CD4-positive, alpha-beta T cell (primary cell): Measurements from ENCODE around the gene PIK3R1. TPM values are rescaled to one million over a fixed set of nuclear protein-coding genes. Genes with fewer than 3 reads are reported as not detected.

Experiments used
- ATAC-seq: fragments of 200-7000 bp; cut with Tn5 transposase; one replicate; pipeline ENCODE4 v1.10.0; 2022; ENCODE audit warnings: mild to moderate bottlenecking; ENCODE audit not compliant: poor library complexity
- CTCF ChIA-PET: fragments of 350-600 bp; sonication (Branson Sonifier 250); formaldehyde crosslinking; loops from one replicate; lab custom pipeline; 2021; ENCODE audit warnings: antibody characterized with exemption, inconsistent platforms; lab: Charles Lee
- POLR2A ChIA-PET: fragments of 350-600 bp; sonication (Branson Sonifier 250); formaldehyde crosslinking; loops from one replicate; lab custom pipeline; 2021; ENCODE audit warnings: antibody characterized with exemption, inconsistent platforms; lab: Charles Lee
- DNase-seq, 14 experiments: peaks; one replicate each; pipeline ENCODE4 v3.0.0-alpha.2; 2013 to 2020; ENCODE audit warnings: mixed read lengths in 2 of 14
- H3K27ac ChIP-seq, 2 donors: one replicate each; pipeline versions ENCODE4 v1.5.1 to v1.7.0; 2013; ENCODE audit warnings: low read length in 2 of 2, low read depth in 1 of 2, mild to moderate bottlenecking in 1 of 2
- H3K27me3 ChIP-seq, 2 experiments: 1 replicate in 1 of 2; 2 replicates in 1 of 2; pipeline versions ENCODE4 v1.6.1 to v1.7.0; 2013; ENCODE audit warnings: low read length in 2 of 2, control low read depth in 1 of 2, mild to moderate bottlenecking in 1 of 2, moderate library complexity in 1 of 2; ENCODE audit not compliant: insufficient read depth in 2 of 2, control insufficient read depth in 1 of 2
- H3K36me3 ChIP-seq: one replicate; pipeline ENCODE4 v1.6.1; 2013; ENCODE audit warnings: low read length, control low read depth; ENCODE audit not compliant: insufficient read depth
- H3K4me1 ChIP-seq: one replicate; pipeline ENCODE4 v1.6.1; 2013; ENCODE audit warnings: low read length, control low read depth; ENCODE audit not compliant: insufficient read depth
- H3K4me3 ChIP-seq: one replicate; pipeline ENCODE4 v1.5.1; 2013; ENCODE audit warnings: mild to moderate bottlenecking, low read length, moderate library complexity
- H3K9me3 ChIP-seq, 2 experiments: 1 replicate in 1 of 2; 2 replicates in 1 of 2; pipeline versions ENCODE4 v1.6.1 to v1.7.0; 2013; ENCODE audit warnings: low read length in 2 of 2, mild to moderate bottlenecking in 2 of 2, control low read depth in 1 of 2, moderate library complexity in 1 of 2; ENCODE audit not compliant: control insufficient read depth in 1 of 2, insufficient read depth in 1 of 2
- H3K27ac Mint-ChIP-seq: one replicate; pipeline ENCODE4 v1.8.0; 2020; ENCODE audit warnings: mixed read lengths
- H3K27me3 Mint-ChIP-seq: one replicate; pipeline ENCODE4 v1.8.0; 2021; ENCODE audit warnings: mixed read lengths
- H3K36me3 Mint-ChIP-seq: one replicate; pipeline ENCODE4 v1.8.0; 2021; ENCODE audit warnings: low read depth, mixed read lengths
- H3K4me1 Mint-ChIP-seq: one replicate; pipeline ENCODE4 v1.8.0; 2021; ENCODE audit warnings: low read depth, mixed read lengths
- H3K4me3 Mint-ChIP-seq: one replicate; pipeline ENCODE4 v1.8.0; 2020; ENCODE audit warnings: mild to moderate bottlenecking, mixed read lengths
- H3K9me3 Mint-ChIP-seq: one replicate; pipeline ENCODE4 v1.8.0; 2020; ENCODE audit warnings: mixed read lengths
- CTCF ChIP-seq: fragments of 200-600 bp; IDR thresholded peaks from one replicate; pipeline ENCODE4 v1.8.0; 2022; ENCODE audit warnings: antibody characterized with exemption, mild to moderate bottlenecking
- intact Hi-C, 2 experiments: fragments of 100-400 bp; cut with DNase I in 1 of 2; cut with micrococcal nuclease in 1 of 2; formaldehyde crosslinking; loops; one replicate each; pipeline versions ENCODE4 v1.15.1 to v1.9.0; 2023 to 2025; cut with DNase I, micrococcal nuclease
- total RNA-seq, 174 experiments: library from RNA in 2 of 174; stranded (reverse) in 2 of 174; gene quantifications; one replicate each; pipeline ENCODE4 v1.2.3 and lab custom pipeline; 2021 to 2026

The PIK3R1 gene
- total RNA-seq, 2 experiments from 2014 or later: 455 to 459 TPM

- no peak for ATAC-seq
- no peaks in the 10 kb centered on the region for H3K27me3 Mint-ChIP-seq
- peak in 2 of 14 experiments; percentile 36 to 37 for DNase-seq
- peak overlapping the region; percentile 12 for H3K27ac Mint-ChIP-seq
- Histone ChIP-seq H3K4me3 (no peak overlapping the region), H3K9me3 (peaks cover 2 to 8% of the 10 kb centered on the region in 2 experiments), H3K4me1 (peaks cover 46% of the 10 kb centered on the region), H3K27me3 (no peaks in the 10 kb centered on the region), H3K27ac (no peak overlapping the region), H3K36me3 (peaks cover 38% of the 10 kb centered on the region)
- no peaks in the 10 kb centered on the region for H3K9me3 Mint-ChIP-seq
- intact Hi-C loops: no loop called here
- CTCF ChIA-PET: interaction anchor here (1.1 kb wide), 1 partner anchor 21 kb away, joined by 3 read pairs; no protein-coding TSS in a partner anchor
- no peak for TF ChIP-seq CTCF
- H3K4me1 Mint-ChIP-seq: peaks cover 93% of the 10 kb centered on the region
- peak overlapping the region; percentile 7 for H3K4me3 Mint-ChIP-seq
- H3K36me3 Mint-ChIP-seq: peaks cover 73% of the 10 kb centered on the region
- POLR2A ChIA-PET: interaction anchor here (3.9 kb wide), 1 partner anchor 9 kb away, joined by 27 read pairs; the partner anchor contains the start of gene PIK3R1
Measured at GRCh38 chr5:68225188-68225910, 9.8 kb downstream of the PIK3R1 start.

GRCh38 chr5:68225911-68226545 is 10.5 kb downstream of the PIK3R1 start:
- Mint-ChIP-seq H3K27ac (no peak overlapping the region), H3K9me3 (no peaks in the 10 kb centered on the region), H3K4me3 (no peak overlapping the region), H3K36me3 (peaks cover 75% of the 10 kb centered on the region), H3K4me1 (peaks cover 96% of the 10 kb centered on the region), H3K27me3 (no peaks in the 10 kb centered on the region)
- CTCF ChIA-PET: no interaction called here
- Histone ChIP-seq H3K9me3 (peaks cover 0 to 1% of the 10 kb centered on the region in 2 experiments), H3K4me3 (no peak overlapping the region), H3K4me1 (peaks cover 50% of the 10 kb centered on the region), H3K36me3 (peaks cover 37% of the 10 kb centered on the region), H3K27me3 (no peaks in the 10 kb centered on the region), H3K27ac (no peak overlapping the region)
- intact Hi-C loops: no loop called here
- no peak for TF ChIP-seq CTCF
- POLR2A ChIA-PET: interaction anchor here (3.9 kb wide), 1 partner anchor 10 kb away, joined by 27 read pairs; the partner anchor contains the start of gene PIK3R1
- DNase-seq (no peak), ATAC-seq (no peak)

GRCh38 chr5:68226546-68227073 is 11.1 kb downstream of the PIK3R1 start:
- Histone ChIP-seq H3K27ac (no peak overlapping the region), H3K4me3 (no peak overlapping the region), H3K36me3 (peaks cover 38% of the 10 kb centered on the region), H3K27me3 (no peaks in the 10 kb centered on the region), H3K4me1 (peaks cover 56% of the 10 kb centered on the region), H3K9me3 (no peaks in the 10 kb centered on the region)
- H3K4me1 Mint-ChIP-seq: peaks cover 96% of the 10 kb centered on the region
- POLR2A ChIA-PET: interaction anchor here (3.9 kb wide), 1 partner anchor 11 kb away, joined by 27 read pairs; the partner anchor contains the start of gene PIK3R1
- DNase-seq (no peak), ATAC-seq (no peak)
- no peaks in the 10 kb centered on the region for H3K9me3 Mint-ChIP-seq
- CTCF ChIA-PET: no interaction called here
- TF ChIP-seq CTCF: no peak
- intact Hi-C loops: no loop called here
- no peaks in the 10 kb centered on the region for H3K27me3 Mint-ChIP-seq
- H3K36me3 Mint-ChIP-seq: peaks cover 81% of the 10 kb centered on the region
- H3K27ac Mint-ChIP-seq: no peak overlapping the region
- no peak overlapping the region for H3K4me3 Mint-ChIP-seq
